Stimulated activated CD8-positive, alpha-beta memory T cell treated with anti-CD3 and anti-CD28 coated beads, Interleukin-15, amount 100 ng/mL, for 24 hours (primary cell): ENCODE data around the gene NFKB1.
"Not testable (repeated sequence)": the region's sequence is repeated elsewhere in the genome, so short reads cannot be mapped to it uniquely, and the experiment has no call there.

ENCODE experiments used
- DNase-seq: peaks from one replicate; pipeline ENCODE4 v3.0.0-alpha.2; 2020; ENCODE audit warnings: low read depth

Gene NFKB1

DNA sequence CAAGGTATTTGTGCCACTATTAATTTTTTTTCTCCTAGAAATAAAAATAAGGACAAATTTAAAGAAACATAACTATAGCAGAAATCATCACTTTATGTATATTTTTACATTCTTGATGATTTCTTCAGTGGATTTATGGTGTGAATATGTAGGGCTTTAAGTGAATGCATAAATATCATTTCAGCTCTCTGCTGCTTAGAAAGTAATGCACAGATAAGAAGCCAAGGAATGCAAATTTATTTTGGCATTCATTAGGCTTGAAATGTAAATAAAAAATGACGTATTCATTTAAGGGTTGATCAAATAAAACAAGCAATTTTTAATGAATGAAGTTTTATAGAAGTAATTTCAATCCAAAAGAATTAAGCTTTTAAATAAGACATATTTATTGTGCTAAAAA is 66.3 kb downstream of the NFKB1 start:
- DNase-seq, result no peak

DNA sequence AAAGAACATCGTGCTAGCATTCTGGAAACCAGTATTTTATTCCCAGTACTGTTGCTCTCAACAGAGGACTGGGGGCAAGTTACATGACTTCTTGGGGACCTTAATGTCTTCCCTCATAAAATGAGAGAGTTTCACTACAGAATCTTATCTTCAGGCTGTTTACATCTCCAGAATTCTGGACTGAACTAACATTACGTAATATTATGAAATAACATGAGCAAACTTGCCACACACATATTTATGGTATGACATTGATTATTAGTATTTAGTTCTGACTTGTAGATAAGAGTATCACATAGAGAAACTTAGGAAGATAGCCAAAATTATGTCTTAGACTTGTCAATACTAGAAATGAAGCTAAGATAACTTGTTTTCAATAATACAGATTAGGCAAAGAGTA is 68.0 kb downstream of the NFKB1 start:
- no peak for DNase-seq

DNA sequence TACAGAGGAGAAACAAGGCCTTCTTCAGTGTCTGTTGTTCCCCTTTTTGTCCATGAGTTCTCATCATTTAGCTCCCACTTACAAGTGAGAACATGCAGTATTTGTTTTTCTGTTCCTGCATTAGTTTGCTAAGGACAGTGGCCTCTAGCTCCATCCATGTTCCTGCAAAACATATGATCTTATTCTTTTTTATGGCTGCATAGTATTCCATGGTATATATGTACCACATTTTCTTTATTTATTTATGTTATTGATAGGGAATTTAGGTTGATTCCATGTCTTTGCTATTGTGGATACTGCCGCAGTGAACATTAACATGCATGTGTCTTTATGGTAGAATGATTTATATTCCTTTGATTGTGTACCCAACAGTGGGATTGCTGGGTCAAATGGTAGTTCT is 69.1 kb downstream of the NFKB1 start:
- DNase-seq, result not testable (repeated sequence)

DNA sequence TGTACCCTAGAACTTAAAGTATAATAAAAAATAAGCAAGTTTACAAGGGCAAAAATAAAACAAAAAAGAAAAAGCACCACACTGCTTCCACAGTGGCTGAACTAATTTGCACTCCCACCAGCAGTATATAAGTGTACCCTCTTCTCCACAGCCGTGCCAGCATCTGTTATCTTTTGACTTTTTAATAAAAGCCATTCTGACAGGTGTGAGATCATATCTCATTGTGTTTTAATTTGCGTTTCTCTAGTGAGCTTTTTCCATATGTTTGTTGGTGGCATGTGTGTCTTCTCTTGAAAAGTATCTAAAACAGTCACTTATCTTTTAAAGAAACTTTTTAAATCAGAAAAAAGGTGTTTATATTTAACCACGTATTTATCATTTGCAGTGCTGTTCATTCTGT is 71.3 kb downstream of the NFKB1 start:
- no peak for DNase-seq

DNA sequence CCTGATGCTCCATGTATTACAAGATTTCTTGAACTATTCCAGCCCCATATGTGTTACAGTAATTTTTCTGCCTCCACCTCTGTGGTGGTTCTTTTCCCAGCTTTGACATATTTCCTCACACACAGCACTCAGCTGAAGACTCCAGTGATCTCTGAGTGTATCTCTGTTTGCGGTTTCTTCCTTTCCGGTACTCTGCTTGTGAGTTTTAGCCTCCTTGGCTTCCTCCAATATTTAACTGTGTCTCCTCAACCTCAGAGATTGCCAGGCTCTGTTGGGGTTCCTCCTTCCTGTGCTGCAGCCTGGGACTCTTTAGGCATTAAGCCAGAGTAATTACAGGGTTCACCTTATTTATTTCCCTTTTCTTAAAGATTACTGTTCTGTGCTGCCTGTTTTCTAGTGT is 73.2 kb downstream of the NFKB1 start:
- DNase-seq, result no peak

DNA sequence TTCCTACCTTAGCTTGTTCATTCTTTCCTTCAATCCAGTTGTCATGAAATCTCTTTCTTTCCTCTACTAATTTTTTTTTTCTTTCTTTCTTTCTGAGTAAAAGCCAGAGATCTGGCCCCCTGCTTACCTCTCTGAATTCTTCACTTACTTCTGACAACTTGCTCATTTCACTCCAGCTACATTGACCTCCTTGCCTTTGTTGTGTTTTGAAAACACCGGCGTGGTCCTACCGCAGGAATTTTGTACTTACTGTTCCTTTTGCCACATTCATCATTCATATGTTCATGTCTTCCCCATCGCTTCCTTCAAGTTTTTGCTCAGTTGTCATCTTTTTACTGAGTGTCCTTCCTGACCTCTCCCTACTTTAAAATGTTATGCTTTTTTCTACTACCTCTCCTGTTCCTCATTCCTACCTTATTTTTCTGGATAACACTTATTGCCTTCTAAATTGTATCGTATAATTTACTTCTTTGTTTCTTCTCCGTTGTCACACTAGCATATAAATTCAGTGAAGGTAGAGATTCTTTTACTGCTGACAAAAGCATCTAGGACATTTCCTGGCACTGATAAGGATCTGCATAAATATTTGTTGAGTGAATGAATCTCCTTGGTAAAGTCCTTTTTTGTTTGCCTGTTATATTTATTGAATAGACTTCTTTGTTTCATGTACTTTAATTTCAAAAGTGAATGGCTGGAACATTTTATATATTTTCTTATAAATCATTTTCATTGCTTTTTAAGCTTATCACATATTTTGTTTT is 74.4 kb downstream of the NFKB1 start:
- DNase-seq, result no peak

DNA sequence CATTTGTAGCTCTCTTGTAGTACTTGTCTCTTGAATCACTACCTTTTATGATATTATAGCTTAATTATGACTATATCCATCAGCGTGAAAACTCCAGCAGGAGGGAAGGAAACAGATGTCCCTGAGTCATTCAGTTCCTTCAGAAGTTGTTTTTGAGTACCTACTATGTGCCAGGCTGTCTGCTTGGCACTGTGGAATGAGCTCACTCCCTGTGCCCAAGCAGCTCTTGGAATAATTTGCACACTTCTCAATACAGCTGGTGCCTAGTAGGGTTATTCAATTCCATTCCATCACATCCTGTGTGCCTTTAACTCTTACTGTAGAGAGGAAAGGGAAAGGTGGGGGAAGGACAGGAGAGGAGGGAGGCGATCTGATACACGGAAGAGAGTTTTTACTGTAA is 77.1 kb downstream of the NFKB1 start:
- no peak for DNase-seq

DNA sequence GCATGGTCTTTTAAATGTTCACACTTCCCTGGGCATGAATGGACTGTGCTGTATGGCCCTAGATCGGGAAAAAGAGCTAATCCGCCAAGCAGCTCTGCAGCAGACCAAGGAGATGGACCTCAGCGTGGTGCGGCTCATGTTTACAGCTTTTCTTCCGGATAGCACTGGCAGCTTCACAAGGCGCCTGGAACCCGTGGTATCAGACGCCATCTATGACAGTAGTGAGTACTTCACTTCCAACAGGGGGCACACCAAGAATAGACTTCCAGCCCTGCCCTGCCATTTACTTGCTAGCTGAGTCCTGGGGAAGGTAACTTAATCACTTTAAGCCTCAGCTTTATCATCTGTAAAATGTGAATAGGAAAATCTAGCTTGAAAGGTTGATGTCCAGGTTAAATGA is 77.7 kb downstream of the NFKB1 start:
- DNase-seq, result no peak

DNA sequence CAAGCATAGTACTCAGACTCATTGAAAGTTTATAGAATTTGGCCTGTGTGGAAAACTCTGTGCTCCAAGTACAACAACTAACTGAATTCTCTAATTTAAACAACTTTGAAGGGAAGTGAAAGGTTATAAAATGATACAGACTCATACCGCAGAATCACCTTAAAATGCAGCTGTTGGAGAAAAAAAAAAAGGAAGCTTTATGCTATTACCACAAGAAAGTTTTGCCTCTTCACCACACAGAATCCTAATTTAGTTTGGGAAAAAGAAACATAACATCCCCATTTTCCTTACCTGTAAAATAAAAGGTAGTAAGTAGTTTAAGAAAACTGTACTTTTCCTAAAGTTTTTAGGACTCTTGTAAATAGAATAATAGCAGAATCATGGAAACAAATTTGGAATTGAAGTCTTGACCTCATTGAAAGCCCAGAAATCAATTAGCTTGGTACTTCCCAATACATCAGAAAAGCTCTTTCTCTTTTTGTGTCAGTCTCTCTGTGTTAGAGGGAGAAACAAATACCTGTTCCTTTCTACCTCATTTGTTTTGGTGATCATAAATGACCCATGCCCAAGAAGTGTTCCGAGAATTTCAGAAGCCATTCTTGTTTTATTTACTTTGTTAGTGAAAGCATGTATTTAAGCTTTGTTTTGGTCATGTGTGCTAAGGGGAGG is 78.8 kb downstream of the NFKB1 start:
- DNase-seq, result no peak

DNA sequence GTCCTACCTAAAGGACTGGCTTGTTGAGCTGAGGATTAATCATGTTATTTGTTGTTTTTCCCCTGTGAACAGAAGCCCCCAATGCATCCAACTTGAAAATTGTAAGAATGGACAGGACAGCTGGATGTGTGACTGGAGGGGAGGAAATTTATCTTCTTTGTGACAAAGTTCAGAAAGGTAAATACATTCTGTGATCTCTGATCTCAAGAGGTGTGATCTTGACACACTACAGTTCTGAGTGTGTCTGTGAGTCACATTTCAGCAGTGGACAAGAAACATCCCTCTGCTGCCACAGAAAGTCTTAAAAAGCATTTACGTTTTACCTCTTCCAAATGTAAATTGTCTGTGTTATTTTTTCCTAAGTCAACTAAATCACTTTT is 79.3 kb downstream of the NFKB1 start:
- DNase-seq, result no peak

DNA sequence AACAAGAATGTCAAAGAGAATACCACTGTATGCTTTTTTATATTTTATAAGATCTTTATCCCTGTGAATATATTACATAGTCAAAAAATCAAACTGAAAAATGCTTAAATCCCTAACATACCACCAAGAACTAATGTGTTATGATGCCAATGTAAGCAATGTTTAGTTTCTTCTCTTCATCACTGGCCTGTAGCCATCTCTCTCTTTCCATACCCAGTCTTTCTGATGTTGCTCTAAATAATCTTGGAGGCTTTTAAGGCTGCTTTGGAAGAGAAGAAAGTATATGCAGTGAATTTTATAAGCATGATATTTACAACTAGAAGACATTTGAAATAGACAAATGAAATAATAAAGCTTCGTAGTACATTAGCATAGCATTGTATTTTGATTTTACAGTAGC is 82.9 kb downstream of the NFKB1 start:
- DNase-seq, result no peak

DNA sequence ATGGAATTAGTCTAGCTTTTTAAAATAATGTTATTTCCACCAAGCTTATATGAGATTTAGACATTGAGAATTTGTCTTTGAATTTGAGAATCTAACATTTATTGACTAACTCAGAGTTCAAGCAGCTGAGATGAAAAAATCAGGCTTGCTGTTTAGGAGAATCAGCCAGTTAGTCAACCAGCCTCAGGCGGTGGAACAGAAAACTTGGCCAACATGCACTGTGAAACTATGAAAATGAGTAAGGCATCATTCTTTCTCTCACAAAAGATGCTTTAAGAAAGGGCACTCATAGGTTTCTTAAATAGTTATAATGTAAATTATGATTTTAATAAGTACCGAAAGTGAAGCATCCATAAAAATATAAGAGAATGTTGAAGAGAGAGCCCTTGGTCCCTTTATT is 84.2 kb downstream of the NFKB1 start:
- no peak for DNase-seq

DNA sequence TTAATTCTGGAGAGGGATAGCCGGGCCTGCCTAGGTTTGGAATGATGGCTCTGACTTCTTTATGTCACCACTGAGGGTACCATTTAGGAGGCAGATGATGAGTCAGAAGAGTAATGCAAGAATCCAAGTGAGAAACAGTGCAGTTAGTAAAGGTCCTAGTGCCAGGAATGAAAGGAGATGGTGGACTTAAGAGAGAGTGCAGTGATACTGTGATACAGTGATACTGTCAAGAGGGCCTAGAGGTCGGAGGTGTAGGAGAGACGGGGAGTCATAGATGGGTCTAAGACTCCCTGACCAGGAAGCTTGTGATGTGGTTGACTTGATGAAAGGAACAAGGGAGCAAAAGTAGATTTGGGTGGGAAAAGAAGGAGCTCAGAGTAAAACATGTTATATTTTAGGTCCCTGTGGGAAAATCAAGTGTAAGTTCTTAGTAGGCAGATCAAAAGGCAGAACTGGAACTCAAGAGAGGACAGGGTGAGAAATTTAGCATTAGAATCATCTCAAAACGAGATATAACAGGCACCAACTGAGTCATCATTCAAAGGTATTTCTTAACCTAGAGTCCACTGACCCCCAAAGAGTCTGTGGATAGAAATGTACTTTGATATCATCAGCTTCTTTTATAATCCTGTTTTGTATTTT is 85.0 kb downstream of the NFKB1 start:
- no peak for DNase-seq

DNA sequence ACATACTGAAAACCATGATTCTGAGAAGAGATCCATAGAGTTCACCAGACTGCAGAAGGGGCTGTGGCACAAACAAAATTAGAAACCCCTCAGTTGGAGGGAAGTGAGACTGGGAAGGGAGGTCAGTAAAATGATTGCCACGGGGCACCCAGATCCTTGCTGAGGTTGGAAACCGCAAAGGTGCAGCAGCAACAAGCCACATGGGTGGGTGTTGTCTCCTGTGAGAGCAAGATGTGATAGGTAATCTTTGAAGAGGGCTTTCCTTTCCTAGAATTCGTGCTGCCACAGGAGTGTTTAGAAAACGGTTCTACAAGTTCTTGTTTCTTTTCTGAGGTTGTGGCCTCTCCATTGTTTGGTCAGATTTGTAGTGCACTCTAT is 85.5 kb downstream of the NFKB1 start:
- DNase-seq, result no peak

DNA sequence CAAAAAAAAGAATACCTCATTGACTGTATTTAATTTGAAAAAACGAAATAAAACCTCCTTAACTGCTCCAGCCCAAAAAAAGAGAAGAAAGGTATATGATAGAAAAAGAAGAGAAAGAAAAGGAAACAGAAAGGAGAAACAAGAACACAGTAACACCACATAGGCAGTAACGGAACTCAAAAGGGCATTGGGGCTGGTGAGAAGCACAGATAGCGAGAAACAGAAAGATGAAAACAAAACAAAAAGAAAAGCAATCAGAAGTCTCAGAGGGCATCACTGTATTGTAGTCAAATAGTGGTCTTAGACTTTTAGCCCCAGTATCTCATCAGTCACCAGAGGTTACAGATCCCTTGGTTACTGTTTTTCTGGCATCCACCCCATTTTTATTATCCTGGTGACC is 88.6 kb downstream of the NFKB1 start:
- no peak for DNase-seq

DNA sequence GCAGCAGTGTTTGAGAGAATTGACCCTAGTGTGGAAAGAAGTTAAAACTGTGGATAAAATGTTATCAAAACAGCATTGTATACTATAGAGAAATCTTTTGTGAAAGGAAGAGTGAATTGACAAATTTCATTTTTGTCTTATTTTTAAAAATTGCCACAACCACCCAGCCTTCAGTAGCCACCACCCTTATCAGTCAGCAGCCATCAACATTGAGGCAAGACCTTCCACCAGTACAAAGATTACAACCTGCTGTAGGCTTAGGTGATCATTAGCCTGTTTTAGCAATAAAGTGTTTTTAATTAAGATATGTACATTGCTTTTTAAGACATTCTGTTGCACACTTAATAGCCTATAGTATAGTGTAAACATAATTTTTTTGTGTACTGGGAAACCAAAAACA is 91.1 kb downstream of the NFKB1 start:
- DNase-seq, result no peak

DNA sequence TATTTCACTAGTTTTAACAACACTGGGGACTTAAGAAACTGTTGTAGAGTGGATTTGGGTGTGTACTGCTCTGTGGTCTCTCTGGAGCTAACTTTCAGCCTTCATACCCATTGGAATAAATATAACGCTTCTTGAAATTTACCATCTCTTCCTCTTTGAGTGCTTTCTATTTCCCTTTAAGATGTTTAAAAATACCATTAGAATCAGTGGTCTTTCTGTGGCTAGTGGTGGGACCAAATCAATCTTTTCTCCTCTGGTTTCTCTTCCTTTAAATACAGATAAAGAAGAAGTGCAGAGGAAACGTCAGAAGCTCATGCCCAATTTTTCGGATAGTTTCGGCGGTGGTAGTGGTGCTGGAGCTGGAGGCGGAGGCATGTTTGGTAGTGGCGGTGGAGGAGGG is 92.0 kb downstream of the NFKB1 start:
- DNase-seq, result no peak

DNA sequence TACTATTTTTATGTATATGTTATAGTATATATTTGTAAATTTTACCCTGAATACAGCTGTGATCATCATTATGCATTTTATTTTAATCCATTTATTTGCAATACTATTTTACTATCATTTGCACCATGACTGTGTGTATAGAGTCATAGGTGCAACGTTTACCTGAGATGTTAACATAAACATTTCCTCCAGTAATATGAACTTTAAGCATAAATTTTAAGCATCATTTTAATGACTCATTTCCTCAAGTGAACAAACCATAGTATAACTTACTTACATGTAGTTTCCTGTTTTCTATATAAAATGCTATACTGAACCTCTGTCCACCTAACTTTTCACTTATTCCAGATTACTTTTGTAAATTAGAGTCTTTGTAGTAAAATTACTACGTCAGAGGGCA is 92.8 kb downstream of the NFKB1 start:
- no peak for DNase-seq

DNA sequence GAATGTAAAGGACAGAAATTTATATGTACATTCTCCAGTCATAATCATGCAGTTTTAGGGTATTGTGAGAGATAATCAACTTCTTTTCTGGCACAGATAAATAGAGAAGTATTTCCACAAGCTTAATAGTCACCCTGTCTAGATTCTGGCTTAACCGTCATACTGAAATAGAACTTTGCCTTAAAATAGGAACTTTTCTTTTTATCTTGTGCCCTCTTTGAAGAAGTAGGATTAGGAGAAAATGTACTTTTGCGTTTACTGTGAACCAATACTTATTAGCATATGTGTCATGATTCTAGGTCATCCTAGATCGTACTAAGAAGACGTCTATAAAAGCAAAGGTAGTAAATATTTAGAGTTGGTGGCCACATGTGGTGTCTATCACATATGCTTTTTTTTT is 95.4 kb downstream of the NFKB1 start:
- DNase-seq, result no peak

DNA sequence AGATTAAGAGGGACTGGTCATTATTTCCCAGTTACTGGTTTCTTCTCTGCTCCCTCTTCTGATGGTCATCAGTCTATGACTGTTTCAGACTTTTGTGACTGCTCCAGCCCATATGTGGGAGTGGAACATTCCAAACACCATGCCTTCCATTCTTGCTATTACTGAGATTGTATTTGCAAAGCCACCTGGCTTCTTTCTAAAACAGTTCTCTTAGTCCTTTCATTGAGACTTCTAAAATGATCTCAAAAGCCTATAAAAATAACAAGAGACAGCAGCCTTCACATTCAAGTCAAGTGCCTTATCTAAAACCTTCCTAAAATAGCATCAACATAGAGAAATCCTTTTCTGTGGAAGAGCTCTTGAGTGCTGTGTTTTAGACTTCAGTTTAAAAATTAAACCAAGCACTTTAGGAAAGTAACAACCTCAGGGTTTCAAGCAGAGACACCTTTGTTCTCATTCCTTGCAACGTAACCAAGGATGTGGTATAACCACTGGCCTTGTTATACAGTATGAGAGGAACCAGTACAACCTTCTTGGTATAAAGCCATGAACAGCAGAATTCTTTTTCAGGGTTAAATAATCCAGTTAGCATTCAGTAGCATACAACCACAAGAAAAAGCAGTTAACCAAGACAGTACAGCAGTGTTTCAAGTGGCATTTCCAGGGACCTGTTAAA is 97.1 kb downstream of the NFKB1 start:
- DNase-seq, result no peak

DNA sequence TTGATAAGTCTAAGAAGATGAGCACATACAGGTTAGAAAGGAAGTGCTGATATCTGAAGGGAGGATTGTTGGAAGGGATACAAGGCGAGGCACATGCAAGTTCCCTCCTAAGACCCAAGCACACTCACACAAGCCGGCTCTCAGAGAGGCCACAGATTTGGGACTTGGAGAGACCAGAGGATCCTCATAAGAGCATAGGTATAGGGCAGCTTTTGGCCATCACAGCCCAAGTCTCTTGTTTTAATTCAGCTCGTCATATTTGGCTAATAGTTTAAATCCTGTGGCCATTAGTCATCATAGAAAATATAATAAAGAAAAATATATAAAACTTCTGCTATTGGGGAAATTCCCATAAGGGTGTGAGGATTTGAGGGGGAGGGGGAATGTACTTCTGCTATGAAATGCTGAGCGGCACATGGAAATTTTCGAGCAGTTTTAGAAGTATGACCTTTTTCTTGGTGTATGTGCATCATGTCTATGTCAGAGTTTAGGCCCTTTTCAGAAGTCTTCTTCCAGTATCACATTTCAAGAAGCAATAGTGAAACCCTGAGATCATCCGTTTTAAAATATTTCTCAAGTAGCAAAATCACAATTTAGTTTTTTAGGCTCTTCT is 97.7 kb downstream of the NFKB1 start:
- no peak for DNase-seq

DNA sequence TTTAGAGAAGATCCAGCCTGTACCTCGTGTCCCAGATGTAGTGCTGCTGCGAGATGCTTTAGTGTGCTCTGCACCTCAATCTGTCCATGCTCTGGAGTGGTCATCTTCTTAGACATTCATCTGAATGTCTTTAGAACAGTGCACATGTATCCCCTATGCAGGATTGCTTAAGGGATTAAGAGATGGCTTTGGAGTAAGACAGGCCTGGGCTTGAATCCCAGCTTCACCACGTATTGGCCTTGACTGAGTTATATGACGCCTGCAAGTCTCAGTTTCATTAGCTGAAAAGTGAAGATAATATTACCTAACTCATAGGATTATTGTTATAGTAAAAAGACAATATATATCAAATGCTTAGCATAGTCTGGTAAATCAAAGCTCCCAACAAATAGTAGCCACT is 98.3 kb downstream of the NFKB1 start:
- no peak for DNase-seq

DNA sequence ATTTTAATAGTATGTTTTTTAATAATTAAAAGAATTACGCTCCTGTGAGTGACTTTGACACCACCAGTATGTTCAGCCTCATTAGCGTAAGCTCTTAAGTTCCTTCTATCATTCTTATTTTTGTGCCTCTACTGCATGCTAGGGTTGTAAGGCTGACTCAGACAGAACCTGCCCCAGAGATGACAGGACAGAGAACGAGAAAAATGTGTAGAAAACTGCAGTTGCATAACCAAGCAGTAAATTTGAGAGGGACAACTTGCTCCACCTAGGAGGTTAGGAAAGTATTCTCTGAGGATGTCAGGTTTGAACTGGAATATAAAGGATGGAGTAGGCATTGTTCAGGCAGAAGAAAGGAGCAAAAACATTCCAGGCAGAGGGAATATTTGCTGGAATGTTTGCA is 98.7 kb downstream of the NFKB1 start:
- no peak for DNase-seq
